ENCODE data around the gene SLIT3. TPM values are rescaled to one million over a fixed set of nuclear protein-coding genes. Genes with fewer than 3 reads are reported as not detected.

SLIT3 gene
- total and polyA plus RNA-seq, 2 experiments from 2014 or later, result 0.59 to 0.71 TPM

DNA sequence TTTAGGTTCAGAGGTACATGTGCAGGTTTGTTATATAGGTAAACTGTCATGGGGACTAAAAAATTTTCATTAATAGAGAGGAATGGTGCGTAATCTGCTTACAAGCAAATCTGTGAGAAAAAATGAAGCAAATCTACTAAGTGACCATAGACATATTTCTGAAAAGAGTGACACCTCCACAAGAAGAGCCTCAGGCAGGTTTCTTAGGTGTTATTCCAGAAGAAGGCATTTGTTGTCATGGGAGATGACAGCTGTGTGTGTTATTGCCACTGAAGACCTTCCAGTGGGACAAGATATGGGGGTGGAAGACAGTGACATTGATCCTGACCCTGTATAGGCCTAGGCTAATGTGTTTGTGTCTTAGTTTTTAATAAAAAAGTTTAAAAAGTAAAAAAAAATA is 652.9 kb downstream of the SLIT3 start:
- H3K27ac ChIP-seq (ENCODE audit: low read depth), result no peak overlapping the region
- H3K27me3 ChIP-seq (ENCODE audit: insufficient read depth), result no peaks in the 10 kb centered on the region
- no peaks in the 10 kb centered on the region for H4K20me1 ChIP-seq (replicated peaks; ENCODE audit: insufficient read depth)
- no peaks in the 10 kb centered on the region for H3F3A ChIP-seq (replicated peaks; ENCODE audit: low read depth)
- H3K4me3 ChIP-seq, result no peak overlapping the region
- no peaks in the 10 kb centered on the region for H3K36me3 ChIP-seq (ENCODE audit: insufficient read depth)
- H3K27ac Mint-ChIP-seq, result no peak overlapping the region
- DNase-seq (ENCODE audit: low spot score) (no peak), ATAC-seq (no peak)
- no peak overlapping the region for H2AFZ ChIP-seq
- no peak overlapping the region for H3K4me3 Mint-ChIP-seq
- TF ChIP-seq, protein P1, sequence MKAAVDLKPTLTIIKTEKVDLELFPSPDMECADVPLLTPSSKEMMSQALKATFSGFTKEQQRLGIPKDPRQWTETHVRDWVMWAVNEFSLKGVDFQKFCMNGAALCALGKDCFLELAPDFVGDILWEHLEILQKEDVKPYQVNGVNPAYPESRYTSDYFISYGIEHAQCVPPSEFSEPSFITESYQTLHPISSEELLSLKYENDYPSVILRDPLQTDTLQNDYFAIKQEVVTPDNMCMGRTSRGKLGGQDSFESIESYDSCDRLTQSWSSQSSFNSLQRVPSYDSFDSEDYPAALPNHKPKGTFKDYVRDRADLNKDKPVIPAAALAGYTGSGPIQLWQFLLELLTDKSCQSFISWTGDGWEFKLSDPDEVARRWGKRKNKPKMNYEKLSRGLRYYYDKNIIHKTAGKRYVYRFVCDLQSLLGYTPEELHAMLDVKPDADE (IDR thresholded peaks at IDR 0.05), result no peak
- TF ChIP-seq ZNF114 (CRISPR knock-in tag; IDR thresholded peaks at IDR 0.05) (no peak), NANOG (IDR thresholded peaks at IDR 0.05; ENCODE audit: borderline replicate concordance) (no peak), EZH2 (IDR thresholded peaks at IDR 0.05; ENCODE audit: low read depth, unreplicated experiment) (no peak), ZNF331 (CRISPR knock-in tag; IDR thresholded peaks at IDR 0.05; ENCODE audit: low read depth) (no peak), STAT1 (IDR thresholded peaks at IDR 0.05; ENCODE audit: unreplicated experiment) (no peak), EZH2phosphoT487 (IDR thresholded peaks at IDR 0.05; ENCODE audit: unreplicated experiment) (no peak), POLR2AphosphoS5 (IDR thresholded peaks at IDR 0.05; ENCODE audit: low read depth) (no peak), CREB1 (CRISPR knock-in tag; IDR thresholded peaks at IDR 0.05; ENCODE audit: low read depth) (no peak), JUNB (IDR thresholded peaks at IDR 0.05; ENCODE audit: unreplicated experiment) (no peak)
- TF ChIP-seq, protein P2, sequence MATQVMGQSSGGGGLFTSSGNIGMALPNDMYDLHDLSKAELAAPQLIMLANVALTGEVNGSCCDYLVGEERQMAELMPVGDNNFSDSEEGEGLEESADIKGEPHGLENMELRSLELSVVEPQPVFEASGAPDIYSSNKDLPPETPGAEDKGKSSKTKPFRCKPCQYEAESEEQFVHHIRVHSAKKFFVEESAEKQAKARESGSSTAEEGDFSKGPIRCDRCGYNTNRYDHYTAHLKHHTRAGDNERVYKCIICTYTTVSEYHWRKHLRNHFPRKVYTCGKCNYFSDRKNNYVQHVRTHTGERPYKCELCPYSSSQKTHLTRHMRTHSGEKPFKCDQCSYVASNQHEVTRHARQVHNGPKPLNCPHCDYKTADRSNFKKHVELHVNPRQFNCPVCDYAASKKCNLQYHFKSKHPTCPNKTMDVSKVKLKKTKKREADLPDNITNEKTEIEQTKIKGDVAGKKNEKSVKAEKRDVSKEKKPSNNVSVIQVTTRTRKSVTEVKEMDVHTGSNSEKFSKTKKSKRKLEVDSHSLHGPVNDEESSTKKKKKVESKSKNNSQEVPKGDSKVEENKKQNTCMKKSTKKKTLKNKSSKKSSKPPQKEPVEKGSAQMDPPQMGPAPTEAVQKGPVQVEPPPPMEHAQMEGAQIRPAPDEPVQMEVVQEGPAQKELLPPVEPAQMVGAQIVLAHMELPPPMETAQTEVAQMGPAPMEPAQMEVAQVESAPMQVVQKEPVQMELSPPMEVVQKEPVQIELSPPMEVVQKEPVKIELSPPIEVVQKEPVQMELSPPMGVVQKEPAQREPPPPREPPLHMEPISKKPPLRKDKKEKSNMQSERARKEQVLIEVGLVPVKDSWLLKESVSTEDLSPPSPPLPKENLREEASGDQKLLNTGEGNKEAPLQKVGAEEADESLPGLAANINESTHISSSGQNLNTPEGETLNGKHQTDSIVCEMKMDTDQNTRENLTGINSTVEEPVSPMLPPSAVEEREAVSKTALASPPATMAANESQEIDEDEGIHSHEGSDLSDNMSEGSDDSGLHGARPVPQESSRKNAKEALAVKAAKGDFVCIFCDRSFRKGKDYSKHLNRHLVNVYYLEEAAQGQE (IDR thresholded peaks at IDR 0.05; ENCODE audit: unreplicated experiment), result no peak
- TF ChIP-seq, protein P3, sequence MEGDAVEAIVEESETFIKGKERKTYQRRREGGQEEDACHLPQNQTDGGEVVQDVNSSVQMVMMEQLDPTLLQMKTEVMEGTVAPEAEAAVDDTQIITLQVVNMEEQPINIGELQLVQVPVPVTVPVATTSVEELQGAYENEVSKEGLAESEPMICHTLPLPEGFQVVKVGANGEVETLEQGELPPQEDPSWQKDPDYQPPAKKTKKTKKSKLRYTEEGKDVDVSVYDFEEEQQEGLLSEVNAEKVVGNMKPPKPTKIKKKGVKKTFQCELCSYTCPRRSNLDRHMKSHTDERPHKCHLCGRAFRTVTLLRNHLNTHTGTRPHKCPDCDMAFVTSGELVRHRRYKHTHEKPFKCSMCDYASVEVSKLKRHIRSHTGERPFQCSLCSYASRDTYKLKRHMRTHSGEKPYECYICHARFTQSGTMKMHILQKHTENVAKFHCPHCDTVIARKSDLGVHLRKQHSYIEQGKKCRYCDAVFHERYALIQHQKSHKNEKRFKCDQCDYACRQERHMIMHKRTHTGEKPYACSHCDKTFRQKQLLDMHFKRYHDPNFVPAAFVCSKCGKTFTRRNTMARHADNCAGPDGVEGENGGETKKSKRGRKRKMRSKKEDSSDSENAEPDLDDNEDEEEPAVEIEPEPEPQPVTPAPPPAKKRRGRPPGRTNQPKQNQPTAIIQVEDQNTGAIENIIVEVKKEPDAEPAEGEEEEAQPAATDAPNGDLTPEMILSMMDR (conservative IDR thresholded peaks at IDR 0.05; ENCODE audit: low read depth in 2 of 2), result no peak
- TF ChIP-seq, protein P4, sequence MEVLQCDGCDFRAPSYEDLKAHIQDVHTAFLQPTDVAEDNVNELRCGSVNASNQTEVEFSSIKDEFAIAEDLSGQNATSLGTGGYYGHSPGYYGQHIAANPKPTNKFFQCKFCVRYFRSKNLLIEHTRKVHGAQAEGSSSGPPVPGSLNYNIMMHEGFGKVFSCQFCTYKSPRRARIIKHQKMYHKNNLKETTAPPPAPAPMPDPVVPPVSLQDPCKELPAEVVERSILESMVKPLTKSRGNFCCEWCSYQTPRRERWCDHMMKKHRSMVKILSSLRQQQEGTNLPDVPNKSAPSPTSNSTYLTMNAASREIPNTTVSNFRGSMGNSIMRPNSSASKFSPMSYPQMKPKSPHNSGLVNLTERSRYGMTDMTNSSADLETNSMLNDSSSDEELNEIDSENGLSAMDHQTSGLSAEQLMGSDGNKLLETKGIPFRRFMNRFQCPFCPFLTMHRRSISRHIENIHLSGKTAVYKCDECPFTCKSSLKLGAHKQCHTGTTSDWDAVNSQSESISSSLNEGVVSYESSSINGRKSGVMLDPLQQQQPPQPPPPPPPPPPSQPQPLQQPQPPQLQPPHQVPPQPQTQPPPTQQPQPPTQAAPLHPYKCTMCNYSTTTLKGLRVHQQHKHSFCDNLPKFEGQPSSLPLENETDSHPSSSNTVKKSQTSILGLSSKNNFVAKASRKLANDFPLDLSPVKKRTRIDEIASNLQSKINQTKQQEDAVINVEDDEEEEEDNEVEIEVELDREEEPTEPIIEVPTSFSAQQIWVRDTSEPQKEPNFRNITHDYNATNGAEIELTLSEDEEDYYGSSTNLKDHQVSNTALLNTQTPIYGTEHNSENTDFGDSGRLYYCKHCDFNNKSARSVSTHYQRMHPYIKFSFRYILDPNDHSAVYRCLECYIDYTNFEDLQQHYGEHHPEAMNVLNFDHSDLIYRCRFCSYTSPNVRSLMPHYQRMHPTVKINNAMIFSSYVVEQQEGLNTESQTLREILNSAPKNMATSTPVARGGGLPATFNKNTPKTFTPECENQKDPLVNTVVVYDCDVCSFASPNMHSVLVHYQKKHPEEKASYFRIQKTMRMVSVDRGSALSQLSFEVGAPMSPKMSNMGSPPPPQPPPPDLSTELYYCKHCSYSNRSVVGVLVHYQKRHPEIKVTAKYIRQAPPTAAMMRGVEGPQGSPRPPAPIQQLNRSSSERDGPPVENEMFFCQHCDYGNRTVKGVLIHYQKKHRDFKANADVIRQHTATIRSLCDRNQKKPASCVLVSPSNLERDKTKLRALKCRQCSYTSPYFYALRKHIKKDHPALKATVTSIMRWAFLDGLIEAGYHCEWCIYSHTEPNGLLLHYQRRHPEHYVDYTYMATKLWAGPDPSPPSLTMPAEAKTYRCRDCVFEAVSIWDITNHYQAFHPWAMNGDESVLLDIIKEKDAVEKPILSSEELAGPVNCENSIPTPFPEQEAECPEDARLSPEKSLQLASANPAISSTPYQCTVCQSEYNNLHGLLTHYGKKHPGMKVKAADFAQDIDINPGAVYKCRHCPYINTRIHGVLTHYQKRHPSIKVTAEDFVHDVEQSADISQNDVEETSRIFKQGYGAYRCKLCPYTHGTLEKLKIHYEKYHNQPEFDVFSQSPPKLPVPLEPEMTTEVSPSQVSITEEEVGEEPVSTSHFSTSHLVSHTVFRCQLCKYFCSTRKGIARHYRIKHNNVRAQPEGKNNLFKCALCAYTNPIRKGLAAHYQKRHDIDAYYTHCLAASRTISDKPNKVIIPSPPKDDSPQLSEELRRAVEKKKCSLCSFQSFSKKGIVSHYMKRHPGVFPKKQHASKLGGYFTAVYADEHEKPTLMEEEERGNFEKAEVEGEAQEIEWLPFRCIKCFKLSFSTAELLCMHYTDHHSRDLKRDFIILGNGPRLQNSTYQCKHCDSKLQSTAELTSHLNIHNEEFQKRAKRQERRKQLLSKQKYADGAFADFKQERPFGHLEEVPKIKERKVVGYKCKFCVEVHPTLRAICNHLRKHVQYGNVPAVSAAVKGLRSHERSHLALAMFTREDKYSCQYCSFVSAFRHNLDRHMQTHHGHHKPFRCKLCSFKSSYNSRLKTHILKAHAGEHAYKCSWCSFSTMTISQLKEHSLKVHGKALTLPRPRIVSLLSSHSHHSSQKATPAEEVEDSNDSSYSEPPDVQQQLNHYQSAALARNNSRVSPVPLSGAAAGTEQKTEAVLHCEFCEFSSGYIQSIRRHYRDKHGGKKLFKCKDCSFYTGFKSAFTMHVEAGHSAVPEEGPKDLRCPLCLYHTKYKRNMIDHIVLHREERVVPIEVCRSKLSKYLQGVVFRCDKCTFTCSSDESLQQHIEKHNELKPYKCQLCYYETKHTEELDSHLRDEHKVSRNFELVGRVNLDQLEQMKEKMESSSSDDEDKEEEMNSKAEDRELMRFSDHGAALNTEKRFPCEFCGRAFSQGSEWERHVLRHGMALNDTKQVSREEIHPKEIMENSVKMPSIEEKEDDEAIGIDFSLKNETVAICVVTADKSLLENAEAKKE (CRISPR knock-in tag; IDR thresholded peaks at IDR 0.05), result no peak
- peaks cover 9% of the 10 kb centered on the region for H3K27me3 Mint-ChIP-seq (ENCODE audit: insufficient read depth, low read depth, poor library complexity)
- no peak overlapping the region for H3K4me2 ChIP-seq
- no peaks in the 10 kb centered on the region for H3K79me2 ChIP-seq (replicated peaks; ENCODE audit: insufficient read depth)
- H3K36me3 Mint-ChIP-seq (ENCODE audit: low read depth), result peaks cover 5% of the 10 kb centered on the region
- no peaks in the 10 kb centered on the region for H3K4me1 Mint-ChIP-seq
- peaks cover 4% of the 10 kb centered on the region; the same call in 1 of the 2 replicates for H3K9me2 ChIP-seq (ENCODE audit: insufficient read depth)
- peaks cover 16% of the 10 kb centered on the region for H3K9me3 Mint-ChIP-seq
- H3K4me1 ChIP-seq (ENCODE audit: insufficient read depth), result no peaks in the 10 kb centered on the region

All from GM23338 (cell line).